ENCODE data around the gene ZDHHC11B.
"Not testable (repeated sequence)": the region's sequence is repeated elsewhere in the genome, so short reads cannot be mapped to it uniquely, and the experiment has no call there.

Gene ZDHHC11B

DNA sequence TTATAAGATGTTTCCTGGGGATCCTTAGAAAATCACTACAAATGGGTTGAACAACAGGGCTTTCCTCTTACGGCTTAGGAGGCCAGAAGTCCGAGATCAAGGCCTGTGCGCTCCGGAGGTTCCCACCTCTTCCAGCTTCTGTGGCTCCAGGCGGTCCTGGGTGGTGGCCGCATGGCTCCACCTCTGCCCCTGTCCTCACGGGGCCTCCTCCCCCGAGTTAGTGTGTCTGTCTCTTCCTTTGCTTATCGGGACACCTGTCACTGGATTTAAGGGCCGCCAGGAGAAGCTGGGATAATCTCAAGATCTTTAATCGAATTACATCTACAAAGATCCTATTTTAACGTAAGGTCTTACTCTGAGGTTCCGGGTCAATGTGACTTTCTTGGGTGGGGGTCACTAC, 89.1 kb downstream of the ZDHHC11B start:
- not testable (repeated sequence) for H3K4me3 ChIP-seq (ENCODE audit: insufficient read length, low read depth); H3K9ac ChIP-seq (ENCODE audit: insufficient read length, low read depth); H3K27me3 ChIP-seq (ENCODE audit: insufficient read depth, insufficient read length); DNase-seq (ENCODE audit: low read depth, low spot score); H3K9me3 ChIP-seq (ENCODE audit: insufficient read depth, low read length); H3K4me1 ChIP-seq (ENCODE audit: insufficient read depth, insufficient read length); H3K36me3 ChIP-seq (ENCODE audit: insufficient read depth, insufficient read length, low read length)

DNA sequence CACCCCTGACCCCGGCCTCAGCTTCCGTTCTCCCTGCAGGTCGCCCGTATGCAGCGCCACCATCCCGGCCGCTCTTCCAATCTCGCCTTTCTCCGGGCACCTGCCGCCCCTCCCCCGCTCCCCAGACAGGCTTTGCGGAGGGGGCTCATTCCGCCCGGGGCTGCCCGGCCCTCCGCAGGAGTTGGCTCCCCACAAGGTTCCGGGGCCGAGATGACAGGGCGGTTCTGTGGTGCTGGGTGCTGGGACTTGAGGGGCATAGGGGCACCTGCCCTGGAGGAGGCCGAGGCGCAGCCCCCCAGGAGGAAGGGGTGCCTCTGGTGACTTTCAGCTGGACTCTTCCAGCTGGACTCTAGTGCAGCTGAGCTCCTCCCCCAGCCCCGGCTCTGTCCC, 90.5 kb downstream of the ZDHHC11B start:
- not testable (repeated sequence) for H3K4me3 ChIP-seq (ENCODE audit: insufficient read length, low read depth); H3K27me3 ChIP-seq (ENCODE audit: insufficient read depth, insufficient read length)

DNA sequence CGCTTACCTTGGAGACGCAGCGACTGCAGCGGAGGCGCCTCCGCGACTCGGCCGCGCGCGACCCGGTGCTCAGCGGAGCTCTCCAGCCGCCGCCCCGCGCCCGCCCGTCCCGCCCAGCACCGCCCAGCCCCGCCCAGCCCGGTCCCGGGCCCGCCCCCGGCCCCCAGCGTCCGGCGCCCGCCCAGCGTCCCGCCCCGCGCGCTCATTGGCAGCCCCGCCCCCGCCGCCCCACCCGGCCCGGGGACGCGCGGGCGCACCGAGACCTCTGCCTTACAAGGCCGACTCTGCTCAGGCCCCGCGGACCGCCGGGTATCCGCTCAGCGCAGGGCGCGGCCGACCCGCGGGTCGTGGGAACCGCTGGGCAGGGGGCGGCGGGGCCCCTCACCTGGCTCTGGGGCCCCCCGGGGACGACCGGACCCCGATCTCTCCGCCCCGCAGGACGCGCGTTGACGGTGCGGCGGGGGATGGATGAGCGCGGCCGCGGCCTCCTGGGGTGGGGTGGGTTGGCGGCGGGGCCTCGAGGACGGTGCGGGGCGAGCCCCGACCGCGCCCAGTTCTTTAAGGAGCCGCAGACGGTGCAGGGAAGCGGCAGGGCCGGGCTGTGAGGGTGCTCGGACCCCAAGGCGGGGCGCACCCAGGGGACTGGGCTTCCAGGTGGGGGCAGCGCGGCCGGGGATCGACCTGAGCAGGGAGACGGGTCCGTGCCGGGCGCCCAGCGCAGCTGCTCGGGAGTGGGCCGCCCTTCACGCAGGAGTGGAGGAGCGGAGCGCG, 91.1 kb downstream of the ZDHHC11B start, which contains the start of gene TPPP:
TSS of gene TPPP (minus strand) at position 82 of the 771 bp plus-strand sequence. CDS start 15,292 bp downstream, outside the sequence.
- not testable (repeated sequence) for H3K36me3 ChIP-seq (ENCODE audit: insufficient read depth, insufficient read length, low read length); H3K27me3 ChIP-seq (ENCODE audit: insufficient read depth, insufficient read length); H3K4me1 ChIP-seq (ENCODE audit: insufficient read depth, insufficient read length); H3K9ac ChIP-seq (ENCODE audit: insufficient read length, low read depth); DNase-seq (ENCODE audit: low read depth, low spot score); H3K9me3 ChIP-seq (ENCODE audit: insufficient read depth, low read length)
- H3K4me3 ChIP-seq (ENCODE audit: insufficient read length, low read depth) = peak within 1 kb of the TSS; percentile 15

More for the DNA sequence above, 90.5 kb downstream of the ZDHHC11B start:
- not testable (repeated sequence) for H3K9me3 ChIP-seq (ENCODE audit: insufficient read depth, low read length); H3K9ac ChIP-seq (ENCODE audit: insufficient read length, low read depth); H3K36me3 ChIP-seq (ENCODE audit: insufficient read depth, insufficient read length, low read length); H3K4me1 ChIP-seq (ENCODE audit: insufficient read depth, insufficient read length); DNase-seq (ENCODE audit: low read depth, low spot score)

DNA sequence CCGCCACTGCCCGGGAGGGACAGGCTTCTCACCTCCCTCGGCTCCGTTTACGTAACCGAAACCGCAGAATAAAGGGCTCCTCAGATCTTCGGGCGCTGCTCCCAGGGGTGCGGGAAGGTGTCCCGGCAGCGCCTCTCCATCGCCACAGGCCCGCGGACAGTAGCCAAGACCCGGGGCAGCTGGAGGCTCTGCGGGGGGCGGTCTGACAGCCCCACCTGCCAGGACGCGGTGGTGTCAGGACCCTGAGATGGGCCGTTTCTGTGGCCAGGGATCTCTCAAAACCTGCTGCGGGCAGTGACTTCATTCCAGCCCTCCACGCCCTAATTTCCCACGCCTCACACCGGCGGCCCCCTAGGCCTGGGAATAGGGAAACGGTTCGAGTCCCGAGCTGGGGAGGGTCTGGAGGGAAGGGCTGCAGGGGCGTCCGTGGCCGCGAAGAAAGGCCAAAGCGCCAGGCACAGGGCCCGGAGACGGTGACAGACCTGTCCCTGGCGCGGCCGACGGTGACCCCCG, 91.9 kb downstream of the ZDHHC11B start:
- not testable (repeated sequence) for DNase-seq (ENCODE audit: low read depth, low spot score)

DNA sequence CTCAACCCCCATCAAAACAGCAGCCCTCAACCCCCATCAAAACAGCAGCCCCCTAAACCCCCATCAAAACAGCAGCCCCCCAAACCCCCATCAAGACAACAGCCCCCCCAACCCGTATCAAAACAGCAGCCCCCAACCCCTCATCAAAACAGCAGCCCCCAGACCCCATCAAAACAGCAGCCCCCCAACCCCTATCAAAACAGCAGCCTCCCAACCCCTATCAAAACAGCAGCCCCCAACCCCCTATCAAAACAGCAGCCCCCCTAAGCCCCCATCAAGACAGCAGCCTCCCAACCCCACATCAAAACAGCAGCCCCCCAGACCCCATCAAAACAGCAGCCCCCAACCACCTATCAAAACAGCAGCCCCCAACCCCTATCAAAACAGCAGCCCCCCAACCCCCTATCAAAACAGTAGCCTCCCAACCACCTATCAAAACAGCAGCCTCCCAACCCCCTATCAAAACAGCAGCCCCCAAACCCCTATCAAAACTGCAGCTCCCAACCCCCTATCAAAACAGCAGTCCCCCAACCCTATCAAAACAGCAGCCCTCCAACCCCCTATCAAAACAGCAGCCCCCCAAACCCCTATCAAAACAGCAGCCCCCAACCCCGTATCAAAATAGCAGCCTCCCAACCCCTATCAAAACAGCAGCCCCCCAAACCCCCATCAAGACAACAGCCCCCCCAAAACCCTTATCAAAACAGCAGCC, 92.6 kb downstream of the ZDHHC11B start:
- no peak for DNase-seq (ENCODE audit: low read depth, low spot score)
- Histone ChIP-seq H3K27me3 (ENCODE audit: insufficient read depth, insufficient read length) (peaks cover 4% of the 10 kb centered on the region), H3K9ac (ENCODE audit: insufficient read length, low read depth) (no peak overlapping the region), H3K36me3 (ENCODE audit: insufficient read depth, insufficient read length, low read length) (no peaks in the 10 kb centered on the region), H3K4me1 (ENCODE audit: insufficient read depth, insufficient read length) (no peaks in the 10 kb centered on the region), H3K4me3 (ENCODE audit: insufficient read length, low read depth) (no peak overlapping the region), H3K9me3 (ENCODE audit: insufficient read depth, low read length) (no peaks in the 10 kb centered on the region)
- TF ChIP-seq YY1 (IDR thresholded peaks at IDR 0.05; ENCODE audit: insufficient read depth, insufficient read length) (no peak), ZNF274 (IDR thresholded peaks at IDR 0.05; ENCODE audit: low read depth, low read length) (no peak), SUZ12 (IDR thresholded peaks at IDR 0.05; ENCODE audit: extremely low read depth, insufficient read depth, insufficient read length) (no peak)

More for the DNA sequence above, 91.9 kb downstream of the ZDHHC11B start:
- H3K4me3 ChIP-seq (ENCODE audit: insufficient read length, low read depth); H3K27me3 ChIP-seq (ENCODE audit: insufficient read depth, insufficient read length); H3K9me3 ChIP-seq (ENCODE audit: insufficient read depth, low read length); H3K9ac ChIP-seq (ENCODE audit: insufficient read length, low read depth); H3K36me3 ChIP-seq (ENCODE audit: insufficient read depth, insufficient read length, low read length); H3K4me1 ChIP-seq (ENCODE audit: insufficient read depth, insufficient read length): not testable (repeated sequence)

DNA sequence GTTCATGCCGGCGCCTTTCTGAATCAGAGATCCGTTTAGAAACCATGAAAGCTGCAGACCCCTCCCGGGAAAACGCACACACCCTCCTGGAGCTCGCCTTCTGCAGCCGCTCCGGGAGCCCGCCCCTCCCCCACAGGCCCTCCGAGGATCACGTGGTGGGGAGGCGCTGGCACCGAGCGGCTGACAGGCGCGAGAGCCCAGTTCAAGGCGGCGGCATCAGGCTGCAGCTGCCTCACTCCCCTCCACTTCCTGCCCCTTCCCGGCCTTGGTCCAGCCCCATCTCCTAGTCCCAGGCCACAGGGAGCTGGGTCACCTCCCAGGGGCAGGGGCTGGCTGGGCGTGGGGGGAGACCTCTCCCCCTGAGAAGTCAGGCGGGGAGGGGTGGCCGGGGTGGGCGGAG, 93.5 kb downstream of the ZDHHC11B start:
- H3K4me3 ChIP-seq (ENCODE audit: insufficient read length, low read depth); DNase-seq (ENCODE audit: low read depth, low spot score); H3K9me3 ChIP-seq (ENCODE audit: insufficient read depth, low read length); H3K9ac ChIP-seq (ENCODE audit: insufficient read length, low read depth); H3K36me3 ChIP-seq (ENCODE audit: insufficient read depth, insufficient read length, low read length); H3K27me3 ChIP-seq (ENCODE audit: insufficient read depth, insufficient read length); H3K4me1 ChIP-seq (ENCODE audit: insufficient read depth, insufficient read length): not testable (repeated sequence)

DNA sequence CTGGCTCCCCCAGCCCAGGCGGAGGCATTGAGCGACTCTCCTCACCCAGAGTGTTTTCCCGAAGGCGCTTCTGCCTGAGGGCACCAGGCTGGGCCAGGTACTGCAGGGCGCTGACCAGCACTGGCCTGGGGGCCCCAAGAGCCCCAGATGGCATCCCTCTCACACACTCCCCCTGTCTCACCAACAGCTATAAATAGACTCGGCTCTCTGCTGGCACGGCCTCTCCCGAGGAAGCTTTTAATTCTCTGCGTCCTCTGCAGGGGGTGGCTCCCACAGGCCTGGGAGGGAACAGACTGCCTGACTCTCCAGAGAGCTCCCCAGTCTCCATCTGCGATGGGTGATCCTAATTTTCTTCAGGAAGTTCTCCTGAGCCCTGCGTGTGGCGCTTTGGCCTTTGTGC, 94.2 kb downstream of the ZDHHC11B start:
- DNase-seq (ENCODE audit: low read depth, low spot score); H3K36me3 ChIP-seq (ENCODE audit: insufficient read depth, insufficient read length, low read length); H3K27me3 ChIP-seq (ENCODE audit: insufficient read depth, insufficient read length); H3K4me3 ChIP-seq (ENCODE audit: insufficient read length, low read depth); H3K4me1 ChIP-seq (ENCODE audit: insufficient read depth, insufficient read length); H3K9ac ChIP-seq (ENCODE audit: insufficient read length, low read depth); H3K9me3 ChIP-seq (ENCODE audit: insufficient read depth, low read length): not testable (repeated sequence)

DNA sequence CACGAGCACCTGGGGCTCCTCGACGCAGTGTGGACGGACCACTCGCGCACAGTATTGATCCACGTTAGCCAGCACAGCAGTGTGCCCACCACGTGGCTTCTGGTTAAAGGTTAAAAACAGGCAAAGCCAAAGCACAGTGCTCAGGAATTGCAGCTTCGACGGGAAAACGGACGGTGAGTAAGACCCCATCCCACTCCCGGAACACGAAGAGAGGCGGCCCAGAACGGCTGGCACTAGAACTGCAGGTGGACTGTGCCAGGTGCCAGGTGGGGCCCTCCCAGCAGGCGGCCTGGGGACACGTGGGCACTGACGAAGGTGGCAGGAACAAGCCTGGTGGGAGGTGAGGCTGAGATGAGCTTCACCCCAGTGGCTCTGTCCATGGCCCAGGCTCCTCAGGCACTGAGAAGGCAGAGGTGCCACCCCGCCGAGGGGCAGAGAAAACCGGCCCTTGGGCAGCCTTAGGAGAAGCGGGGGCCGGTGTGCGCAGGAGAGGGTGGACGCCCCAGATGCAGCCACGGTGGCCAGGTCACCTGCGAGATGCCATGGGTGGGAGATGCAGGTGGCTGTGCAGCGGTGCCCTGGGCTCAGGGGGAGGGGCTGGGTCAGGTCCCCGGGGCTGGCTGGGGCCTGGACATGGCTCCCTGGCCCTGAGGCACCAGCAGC, 96.0 kb downstream of the ZDHHC11B start:
- H3K36me3 ChIP-seq (ENCODE audit: insufficient read depth, insufficient read length, low read length); H3K27me3 ChIP-seq (ENCODE audit: insufficient read depth, insufficient read length); H3K9me3 ChIP-seq (ENCODE audit: insufficient read depth, low read length); H3K4me1 ChIP-seq (ENCODE audit: insufficient read depth, insufficient read length); H3K4me3 ChIP-seq (ENCODE audit: insufficient read length, low read depth); H3K9ac ChIP-seq (ENCODE audit: insufficient read length, low read depth); DNase-seq (ENCODE audit: low read depth, low spot score): not testable (repeated sequence)

DNA sequence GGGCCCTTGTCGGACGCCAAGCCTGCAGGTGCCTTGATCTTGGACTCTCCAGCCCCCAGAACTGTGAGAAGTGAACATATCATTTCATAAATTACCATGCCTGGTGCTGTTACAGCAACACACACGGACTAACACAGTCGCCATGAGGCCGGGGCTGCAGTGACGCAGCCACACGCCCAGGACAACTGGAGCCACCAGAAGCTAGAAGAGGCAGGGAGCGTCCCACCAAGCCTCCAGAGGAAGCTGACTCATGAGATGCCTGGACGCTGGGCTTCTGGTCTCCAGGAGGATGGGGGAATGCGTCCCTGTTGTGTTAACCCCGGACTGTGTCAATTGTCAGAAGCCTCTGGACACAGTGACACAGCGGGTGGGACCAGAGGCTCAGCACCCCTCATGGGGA, 97.6 kb downstream of the ZDHHC11B start:
- not testable (repeated sequence) for H3K36me3 ChIP-seq (ENCODE audit: insufficient read depth, insufficient read length, low read length); H3K9ac ChIP-seq (ENCODE audit: insufficient read length, low read depth); DNase-seq (ENCODE audit: low read depth, low spot score); H3K9me3 ChIP-seq (ENCODE audit: insufficient read depth, low read length); H3K4me1 ChIP-seq (ENCODE audit: insufficient read depth, insufficient read length); H3K4me3 ChIP-seq (ENCODE audit: insufficient read length, low read depth); H3K27me3 ChIP-seq (ENCODE audit: insufficient read depth, insufficient read length)

DNA sequence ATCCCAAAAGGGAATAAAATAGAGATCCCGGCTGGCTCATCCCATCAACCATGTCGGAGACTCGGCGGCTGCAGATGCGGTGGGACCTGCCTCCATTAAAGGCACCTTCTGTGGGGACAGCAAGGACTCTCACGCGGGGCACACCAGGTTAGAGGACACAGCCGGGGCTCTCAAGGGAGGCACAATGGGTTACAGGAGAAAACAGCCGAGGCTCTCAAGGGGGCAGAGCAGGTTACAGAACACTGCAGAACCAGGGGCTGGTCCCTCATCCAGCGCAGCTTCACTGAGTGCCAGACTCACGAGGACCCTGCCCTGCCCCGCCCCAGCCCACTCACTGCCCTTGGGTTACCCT, 98.4 kb downstream of the ZDHHC11B start:
- DNase-seq (ENCODE audit: low read depth, low spot score); H3K9ac ChIP-seq (ENCODE audit: insufficient read length, low read depth); H3K4me3 ChIP-seq (ENCODE audit: insufficient read length, low read depth); H3K9me3 ChIP-seq (ENCODE audit: insufficient read depth, low read length); H3K36me3 ChIP-seq (ENCODE audit: insufficient read depth, insufficient read length, low read length); H3K4me1 ChIP-seq (ENCODE audit: insufficient read depth, insufficient read length); H3K27me3 ChIP-seq (ENCODE audit: insufficient read depth, insufficient read length): not testable (repeated sequence)
